Tibial artery (tissue), 4 donors: ENCODE data around the gene SEMA4G.

Source experiments
- DNase-seq, 2 donors: peaks; one replicate each; pipeline ENCODE4 v3.0.0-alpha.2; 2019
- H3K27ac ChIP-seq, 2 donors: fragments of 200-600 bp; sonication (generic) in 1 of 2; 1 replicate in 1 of 2; 2 replicates in 1 of 2; pipeline ENCODE4 v1.5.1; 2018 to 2019; ENCODE audit warnings: mild to moderate bottlenecking in 1 of 2
- H3K27me3 ChIP-seq, 2 donors: fragments of 200-600 bp; sonication (generic) in 1 of 2; one replicate each; pipeline versions ENCODE4 v1.5.1 to v1.6.0; 2016 to 2019
- H3K36me3 ChIP-seq, 3 donors: fragments of 200-600 bp; sonication (generic) in 2 of 3; one replicate each; pipeline ENCODE4 v1.5.1; 2016 to 2019; ENCODE audit warnings: mild to moderate bottlenecking in 2 of 3
- H3K4me1 ChIP-seq, 4 donors: fragments of 200-600 bp; sonication (generic) in 2 of 4; 1 replicate in 3 of 4; 2 replicates in 1 of 4; pipeline ENCODE4 v1.5.1; 2016 to 2019
- H3K4me3 ChIP-seq, 2 donors: fragments of 200-600 bp; sonication (generic) in 1 of 2; 1 replicate in 1 of 2; 2 replicates in 1 of 2; pipeline ENCODE4 v1.5.1; 2018 to 2019; ENCODE audit warnings: mild to moderate bottlenecking in 2 of 2
- H3K9me3 ChIP-seq, 3 donors: fragments of 200-600 bp; sonication (generic) in 1 of 3; one replicate each; pipeline ENCODE4 v1.5.1; 2016 to 2019
- intact Hi-C: fragments of 100-400 bp; cut with DNase I; formaldehyde crosslinking; loops from one replicate; pipeline ENCODE4 v1.15.0; 2023; ENCODE audit warnings: low total_unique reads
- TF ChIP-seq, protein P1 (sequence below), 2 experiments: fragments of 200-600 bp in 1 of 2; fragments of 450-650 bp in 1 of 2; IDR thresholded peaks; one replicate each; pipeline ENCODE4 v1.5.1; 2017 to 2019; ENCODE audit warnings: antibody characterized with exemption in 2 of 2, mild to moderate bottlenecking in 1 of 2, moderate library complexity in 1 of 2

SEMA4G gene

DNA sequence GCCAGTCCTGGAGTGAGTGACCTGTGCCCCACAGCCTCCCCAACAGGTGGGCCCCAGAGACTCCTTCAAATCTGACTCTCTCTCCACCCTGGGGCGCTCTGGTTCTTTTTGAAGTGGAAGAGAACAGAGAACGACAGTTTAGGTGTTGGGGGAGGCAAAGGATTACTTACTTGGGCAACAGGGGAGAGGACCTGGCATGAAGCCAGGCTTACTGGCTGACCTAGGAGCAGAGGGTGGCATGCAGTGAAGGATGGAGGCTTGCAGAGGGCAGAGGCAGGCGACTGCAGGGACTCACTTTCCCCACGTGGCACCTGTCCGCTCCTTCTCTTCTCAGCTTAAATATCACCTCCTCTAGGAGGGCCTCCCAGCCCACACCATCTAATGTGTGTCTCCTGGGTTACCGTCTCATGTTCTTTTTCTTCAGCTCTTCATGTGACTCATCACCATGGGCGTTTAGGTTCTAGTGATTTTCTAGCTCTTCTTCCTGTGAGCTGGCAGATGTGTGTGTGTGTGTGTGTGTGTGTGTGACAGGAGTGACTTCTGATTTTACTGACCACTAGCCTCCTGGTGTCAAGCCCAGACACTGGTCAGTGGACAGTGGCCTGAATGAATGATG is 45.8 kb downstream of the SEMA4G start:
- Histone ChIP-seq H3K36me3 (no peaks in the 10 kb centered on the region), H3K27ac (no peak overlapping the region), H3K27me3 (peaks cover 0 to 35% of the 10 kb centered on the region in 2 donors), H3K4me3 (no peak overlapping the region), H3K9me3 (no peaks in the 10 kb centered on the region), H3K4me1 (peaks cover 0 to 24% (median 21%) of the 10 kb centered on the region in 4 donors)
- intact Hi-C loops = loop anchor here (2.0 kb wide), 1 partner anchor 20 kb away; no protein-coding TSS in a partner anchor
- TF ChIP-seq, protein P1, sequence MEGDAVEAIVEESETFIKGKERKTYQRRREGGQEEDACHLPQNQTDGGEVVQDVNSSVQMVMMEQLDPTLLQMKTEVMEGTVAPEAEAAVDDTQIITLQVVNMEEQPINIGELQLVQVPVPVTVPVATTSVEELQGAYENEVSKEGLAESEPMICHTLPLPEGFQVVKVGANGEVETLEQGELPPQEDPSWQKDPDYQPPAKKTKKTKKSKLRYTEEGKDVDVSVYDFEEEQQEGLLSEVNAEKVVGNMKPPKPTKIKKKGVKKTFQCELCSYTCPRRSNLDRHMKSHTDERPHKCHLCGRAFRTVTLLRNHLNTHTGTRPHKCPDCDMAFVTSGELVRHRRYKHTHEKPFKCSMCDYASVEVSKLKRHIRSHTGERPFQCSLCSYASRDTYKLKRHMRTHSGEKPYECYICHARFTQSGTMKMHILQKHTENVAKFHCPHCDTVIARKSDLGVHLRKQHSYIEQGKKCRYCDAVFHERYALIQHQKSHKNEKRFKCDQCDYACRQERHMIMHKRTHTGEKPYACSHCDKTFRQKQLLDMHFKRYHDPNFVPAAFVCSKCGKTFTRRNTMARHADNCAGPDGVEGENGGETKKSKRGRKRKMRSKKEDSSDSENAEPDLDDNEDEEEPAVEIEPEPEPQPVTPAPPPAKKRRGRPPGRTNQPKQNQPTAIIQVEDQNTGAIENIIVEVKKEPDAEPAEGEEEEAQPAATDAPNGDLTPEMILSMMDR (IDR thresholded peaks at IDR 0.05) = no peak
- DNase-seq = no peak

DNA sequence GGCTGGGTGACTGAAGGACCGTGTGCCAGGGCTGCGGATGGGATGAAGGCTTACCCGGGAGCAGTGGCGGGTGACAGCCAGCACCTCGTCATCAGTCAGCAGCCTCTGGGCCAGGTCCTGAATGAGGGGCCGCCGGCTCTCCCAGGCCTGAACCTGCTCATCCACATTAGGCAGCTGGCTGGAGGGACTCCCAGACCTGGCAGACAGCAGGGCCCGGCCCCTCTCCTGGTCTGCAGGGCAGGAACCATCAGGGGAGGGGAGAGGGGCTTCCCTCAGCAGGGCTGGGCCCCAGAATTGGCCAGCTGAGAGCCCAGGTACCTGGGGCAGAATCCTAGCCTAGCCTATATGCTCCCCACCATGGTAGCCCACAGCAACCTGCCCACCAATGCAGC is 46.3 kb downstream of the SEMA4G start:
- no peak for DNase-seq
- Histone ChIP-seq H3K27ac (no peak overlapping the region), H3K9me3 (no peaks in the 10 kb centered on the region), H3K36me3 (no peaks in the 10 kb centered on the region), H3K27me3 (peaks cover 0 to 40% of the 10 kb centered on the region in 2 donors), H3K4me1 (peaks cover 0 to 24% (median 21%) of the 10 kb centered on the region in 4 donors), H3K4me3 (no peak overlapping the region)
- TF ChIP-seq, protein P1 (IDR thresholded peaks at IDR 0.05) = no peak
- intact Hi-C loops = loop anchor here (2.0 kb wide), 1 partner anchor 21 kb away; no protein-coding TSS in a partner anchor

DNA sequence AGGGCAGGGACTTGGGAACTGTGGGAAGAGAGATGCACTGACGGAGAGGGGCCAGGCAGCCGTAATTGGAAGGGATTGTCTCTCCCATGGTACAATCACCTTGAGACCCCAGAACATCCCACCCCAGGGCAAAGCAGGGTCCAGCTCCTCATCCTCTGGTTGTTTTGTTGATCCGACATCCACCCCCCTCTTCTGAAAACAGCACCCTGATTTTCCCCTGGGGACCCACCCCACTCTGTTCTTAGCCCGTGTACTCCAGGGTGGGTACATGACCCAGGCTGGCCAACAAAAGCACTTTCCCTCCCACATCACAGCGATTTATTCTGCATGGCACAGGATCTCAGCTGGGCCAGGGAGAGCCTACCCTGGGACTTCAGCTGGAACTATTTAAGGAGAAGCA is 47.5 kb downstream of the SEMA4G start:
- H3K27me3 ChIP-seq = peaks cover 0 to 50% of the 10 kb centered on the region in 2 donors
- H3K9me3 ChIP-seq = no peaks in the 10 kb centered on the region
- no peak overlapping the region for H3K27ac ChIP-seq
- no peaks in the 10 kb centered on the region for H3K36me3 ChIP-seq
- TF ChIP-seq, protein P1 (IDR thresholded peaks at IDR 0.05) = no peak
- DNase-seq = no peak
- no peak overlapping the region for H3K4me3 ChIP-seq
- peaks cover 0 to 23% (median 20%) of the 10 kb centered on the region in 4 donors for H3K4me1 ChIP-seq
- intact Hi-C loops = no loop called here

DNA sequence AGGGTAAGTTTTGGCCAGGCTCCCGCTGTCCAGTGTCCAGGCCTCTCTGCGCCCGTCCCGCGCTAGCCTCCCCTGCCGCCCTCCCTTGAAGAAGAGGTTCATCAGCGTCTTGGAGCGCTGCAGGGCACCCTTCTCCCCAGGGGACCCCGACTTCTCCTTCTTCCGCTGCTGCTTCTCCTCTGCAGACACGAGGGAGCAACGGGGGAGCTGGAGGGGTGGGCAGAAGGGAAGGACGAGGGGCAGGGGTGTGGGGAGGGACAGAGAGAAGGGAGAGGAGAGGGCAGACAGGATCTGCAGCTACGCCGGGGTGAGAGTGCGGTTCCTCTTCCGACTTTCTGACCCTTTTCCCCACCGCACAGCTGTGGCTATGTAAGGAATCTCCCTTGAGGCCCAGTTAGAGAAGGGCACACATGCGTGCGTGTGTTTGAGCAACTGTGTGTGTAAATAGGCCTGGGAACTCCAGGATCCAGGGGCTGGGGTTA is 48.9 kb downstream of the SEMA4G start:
- Histone ChIP-seq H3K27ac (no peak overlapping the region), H3K27me3 (peaks cover 0 to 54% of the 10 kb centered on the region in 2 donors), H3K4me3 (no peak overlapping the region), H3K36me3 (no peaks in the 10 kb centered on the region), H3K4me1 (peaks cover 0 to 12% (median 10%) of the 10 kb centered on the region in 4 donors), H3K9me3 (no peaks in the 10 kb centered on the region)
- no peak for DNase-seq
- TF ChIP-seq, protein P1 (IDR thresholded peaks at IDR 0.05) = no peak
- intact Hi-C loops = no loop called here

DNA sequence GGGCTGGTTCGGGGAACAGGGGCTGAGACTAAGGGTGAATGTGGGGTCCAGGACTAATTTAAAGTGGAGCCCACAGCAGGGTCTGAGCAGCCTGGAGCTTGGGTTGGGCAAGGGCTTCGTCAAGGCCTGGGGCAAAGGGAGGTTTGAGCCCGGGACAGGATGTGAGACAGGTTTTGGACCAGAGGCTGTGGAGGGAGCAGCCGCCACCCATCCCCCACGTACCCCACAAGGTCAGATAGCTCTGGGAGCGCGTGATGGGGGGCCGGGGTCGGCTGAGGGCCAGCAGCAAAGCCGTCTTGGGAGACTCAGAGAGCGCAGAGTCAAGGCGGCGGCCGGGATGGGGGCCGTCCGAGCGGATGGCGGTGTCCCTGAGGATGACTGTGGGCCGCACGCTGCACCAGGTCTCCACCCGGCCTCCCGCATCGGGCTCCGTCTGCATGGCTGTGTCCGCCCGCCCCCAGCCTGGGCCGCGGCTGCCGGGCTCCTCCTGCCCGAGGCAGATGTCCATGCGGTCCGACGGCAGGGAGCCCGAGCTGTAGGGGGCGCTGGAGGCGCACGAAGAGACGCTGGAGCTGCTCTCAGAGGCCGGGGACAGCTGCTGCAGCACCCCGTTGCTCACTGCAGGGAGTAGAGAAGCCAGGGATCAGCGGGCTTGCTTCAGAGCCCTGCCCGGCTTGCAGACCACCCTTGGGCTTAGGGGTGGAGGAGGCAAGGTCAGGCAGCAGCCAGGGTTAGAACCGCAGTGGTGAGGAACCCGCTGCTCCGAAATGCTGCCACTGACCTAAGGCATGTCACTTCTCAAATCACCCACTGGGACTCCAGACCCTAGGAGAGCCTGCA is 49.5 kb downstream of the SEMA4G start:
- Histone ChIP-seq H3K36me3 (no peaks in the 10 kb centered on the region), H3K4me1 (peaks cover 0 to 12% (median 6%) of the 10 kb centered on the region in 4 donors), H3K4me3 (no peak overlapping the region), H3K9me3 (no peaks in the 10 kb centered on the region), H3K27me3 (peaks cover 0 to 54% of the 10 kb centered on the region in 2 donors), H3K27ac (no peak overlapping the region)
- intact Hi-C loops = no loop called here
- peak; percentile 74 to 83 for DNase-seq
- TF ChIP-seq, protein P1 (IDR thresholded peaks at IDR 0.05) = peak; percentile 46 to 67
